Activated CD4-positive, alpha-beta T cell treated with anti-CD3 and anti-CD28 coated beads for 48 hours (primary cell): Measurements from ENCODE around the gene TSPAN3.
A peak's percentile ranks its signal among the peaks of the same experiment; 100 is the strongest.

ENCODE experiments used
- DNase-seq: peaks from one replicate; pipeline ENCODE4 v3.0.0-alpha.2; 2020

The TSPAN3 gene

DNA sequence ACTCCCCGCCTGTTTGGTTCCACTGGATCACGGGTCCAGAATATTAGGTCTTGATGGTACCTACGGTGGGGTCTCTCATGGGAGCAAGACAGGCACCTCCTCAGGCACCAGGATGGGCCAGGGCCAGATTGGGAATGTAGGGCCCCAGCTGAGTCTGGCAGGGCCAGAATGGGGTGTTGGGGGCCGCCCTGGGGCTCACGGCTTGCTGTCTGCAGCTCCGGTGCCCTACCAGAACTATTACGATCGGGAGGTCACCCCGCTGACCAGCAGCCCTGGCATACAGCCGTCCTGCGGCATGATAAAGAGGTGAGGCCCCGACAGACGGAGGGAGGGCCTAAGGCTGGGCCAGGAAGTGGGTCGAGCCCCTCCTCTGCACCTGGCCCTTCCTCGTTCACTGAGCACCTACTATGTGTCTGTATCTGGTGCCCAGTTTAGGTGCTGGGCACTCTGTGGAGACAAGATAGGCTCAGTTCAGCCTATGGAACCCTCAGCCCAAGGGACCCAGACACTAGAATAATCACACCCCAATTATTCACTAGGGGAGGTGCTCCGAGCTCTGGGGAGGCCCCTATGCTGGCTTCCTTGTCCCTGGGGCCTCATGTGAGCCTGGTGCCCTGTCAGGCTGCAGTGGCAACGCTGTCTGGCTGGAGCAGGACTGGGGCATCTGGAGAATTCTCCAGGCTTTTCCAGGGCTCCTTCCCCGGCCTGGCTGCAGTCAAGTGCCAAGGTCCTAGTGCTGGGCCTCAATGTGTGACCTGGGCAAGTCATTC lies 38.1 kb downstream of the TSPAN3 start:
- peak; percentile 3 for DNase-seq

DNA sequence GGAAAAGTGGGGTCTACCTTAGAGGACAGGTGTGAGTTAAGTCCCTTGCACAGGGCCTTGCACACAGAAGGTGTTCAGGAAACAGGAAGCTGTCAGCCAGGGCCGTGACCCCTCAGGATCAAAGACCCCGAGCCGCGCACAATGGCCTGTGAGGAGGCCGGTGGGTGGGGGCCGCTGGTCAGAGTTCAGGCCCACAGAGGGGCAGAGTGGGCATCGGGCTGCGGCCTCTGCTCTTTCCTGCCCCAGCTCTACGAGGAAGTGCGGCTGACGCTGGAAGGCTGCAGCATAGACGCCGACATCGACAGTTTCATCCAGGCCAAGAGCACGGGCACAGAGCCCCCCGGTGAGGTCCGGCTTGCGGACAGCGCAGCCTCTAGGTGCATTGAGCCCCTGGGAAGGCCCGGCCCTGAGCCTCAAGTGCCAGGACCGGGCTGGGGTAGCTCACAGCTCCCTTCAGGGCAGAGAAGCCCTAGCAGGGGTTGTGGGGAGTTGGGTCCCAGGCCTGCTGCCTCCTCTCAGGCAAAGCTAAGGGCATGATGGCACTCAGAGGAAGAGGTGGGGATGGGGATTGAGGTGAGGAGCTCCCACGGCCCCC lies 38.8 kb downstream of the TSPAN3 start:
- peak; percentile 2 for DNase-seq

DNA sequence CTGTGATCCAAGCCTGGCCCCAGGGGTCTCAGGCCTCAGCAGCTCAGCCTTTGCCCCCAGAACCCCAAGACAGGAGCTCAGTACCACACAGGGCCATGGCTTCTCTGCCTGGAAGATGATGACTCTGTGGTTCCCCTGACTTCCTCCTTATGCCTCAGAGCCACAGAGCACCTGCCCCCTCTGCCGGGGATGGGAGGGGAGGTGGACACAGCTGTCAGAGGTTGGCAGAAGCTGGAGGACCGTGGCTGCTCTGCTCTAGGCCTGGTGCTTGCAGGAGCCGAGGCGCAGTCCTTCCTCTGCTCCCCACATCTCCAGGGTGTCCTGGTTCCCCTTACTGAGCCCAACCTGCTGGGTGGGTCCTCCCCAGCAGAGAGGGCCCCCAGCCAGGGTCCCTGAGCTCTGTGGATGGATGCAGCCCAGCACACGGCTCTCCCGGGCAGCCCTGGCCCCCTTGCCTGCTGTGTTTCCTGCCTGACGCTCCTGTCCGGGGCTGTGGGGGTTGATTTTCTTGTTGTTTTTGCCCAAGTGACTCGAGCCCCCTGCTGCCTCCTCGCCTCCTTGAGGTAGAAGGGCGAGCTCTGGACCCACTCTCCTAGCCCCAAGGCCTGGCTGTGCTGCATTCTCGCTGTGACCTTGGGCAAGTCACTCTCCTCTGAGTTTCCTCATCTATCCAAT lies 39.4 kb downstream of the TSPAN3 start:
- peak; percentile 35 for DNase-seq

DNA sequence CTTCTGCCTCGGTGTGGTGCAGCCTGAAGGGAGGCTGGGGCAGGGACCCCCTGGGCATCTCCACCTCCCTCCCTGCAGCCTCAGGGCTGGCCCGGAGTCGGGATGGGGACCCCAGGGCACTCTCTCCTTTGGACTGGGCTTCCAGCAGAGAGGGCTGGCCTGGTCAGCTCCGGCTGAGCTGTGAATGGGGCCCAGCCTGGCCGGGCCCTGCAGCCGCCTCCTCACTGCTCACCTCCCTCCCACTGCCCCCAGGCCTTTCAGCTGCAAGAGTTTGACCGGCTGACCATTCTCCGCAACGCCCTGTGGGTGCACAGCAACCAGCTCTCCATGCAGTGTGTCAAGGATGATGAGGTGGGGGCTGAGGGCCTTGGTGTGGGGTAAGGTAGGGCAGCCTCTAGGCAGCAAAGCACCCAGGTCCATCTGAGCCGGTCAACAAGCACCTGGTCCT lies 40.0 kb downstream of the TSPAN3 start:
- no peak for DNase-seq

DNA sequence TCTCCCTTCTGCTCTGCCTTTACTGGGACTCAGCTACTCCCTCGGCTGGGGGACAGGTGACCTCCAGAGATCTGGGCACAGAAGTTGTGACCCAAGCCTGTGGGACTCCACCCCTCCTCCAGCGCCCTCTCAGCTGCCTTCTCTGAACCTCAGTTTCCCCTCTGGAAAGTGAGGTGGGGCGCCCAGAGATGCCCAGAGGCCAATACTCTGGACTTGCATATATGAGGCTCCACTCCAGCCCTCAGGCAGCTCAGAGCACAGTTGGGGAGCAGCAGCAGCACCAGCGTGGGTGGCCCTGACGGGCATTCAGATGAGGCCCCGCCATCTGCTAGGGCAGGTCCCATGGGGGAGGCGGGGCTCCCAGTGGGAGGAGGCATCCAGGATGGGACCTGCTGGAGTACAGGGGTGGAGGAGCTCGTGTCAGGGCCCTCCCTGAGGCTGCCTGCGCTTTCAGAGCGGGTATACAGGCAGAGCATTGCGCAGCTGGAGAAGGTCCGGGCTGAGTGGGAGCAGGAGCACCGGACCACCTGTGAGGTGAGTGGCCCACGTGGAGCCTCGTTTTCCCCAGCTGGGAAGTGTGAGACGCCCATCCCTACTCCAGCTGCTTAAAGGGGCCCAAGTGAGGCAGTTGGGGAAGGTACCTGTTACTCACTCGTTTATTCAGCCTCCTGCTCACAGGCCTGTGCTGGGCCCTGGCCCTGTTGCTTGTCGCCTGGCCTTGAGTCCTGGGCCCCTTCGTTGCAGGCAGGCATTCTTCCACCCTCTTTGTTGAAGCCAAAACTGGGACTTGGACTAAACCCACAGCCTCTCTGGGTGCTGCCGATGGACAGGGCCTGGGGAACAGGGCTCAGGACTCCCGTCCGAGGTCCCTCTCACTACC lies 40.6 kb downstream of the TSPAN3 start:
- peak; percentile 4 for DNase-seq

DNA sequence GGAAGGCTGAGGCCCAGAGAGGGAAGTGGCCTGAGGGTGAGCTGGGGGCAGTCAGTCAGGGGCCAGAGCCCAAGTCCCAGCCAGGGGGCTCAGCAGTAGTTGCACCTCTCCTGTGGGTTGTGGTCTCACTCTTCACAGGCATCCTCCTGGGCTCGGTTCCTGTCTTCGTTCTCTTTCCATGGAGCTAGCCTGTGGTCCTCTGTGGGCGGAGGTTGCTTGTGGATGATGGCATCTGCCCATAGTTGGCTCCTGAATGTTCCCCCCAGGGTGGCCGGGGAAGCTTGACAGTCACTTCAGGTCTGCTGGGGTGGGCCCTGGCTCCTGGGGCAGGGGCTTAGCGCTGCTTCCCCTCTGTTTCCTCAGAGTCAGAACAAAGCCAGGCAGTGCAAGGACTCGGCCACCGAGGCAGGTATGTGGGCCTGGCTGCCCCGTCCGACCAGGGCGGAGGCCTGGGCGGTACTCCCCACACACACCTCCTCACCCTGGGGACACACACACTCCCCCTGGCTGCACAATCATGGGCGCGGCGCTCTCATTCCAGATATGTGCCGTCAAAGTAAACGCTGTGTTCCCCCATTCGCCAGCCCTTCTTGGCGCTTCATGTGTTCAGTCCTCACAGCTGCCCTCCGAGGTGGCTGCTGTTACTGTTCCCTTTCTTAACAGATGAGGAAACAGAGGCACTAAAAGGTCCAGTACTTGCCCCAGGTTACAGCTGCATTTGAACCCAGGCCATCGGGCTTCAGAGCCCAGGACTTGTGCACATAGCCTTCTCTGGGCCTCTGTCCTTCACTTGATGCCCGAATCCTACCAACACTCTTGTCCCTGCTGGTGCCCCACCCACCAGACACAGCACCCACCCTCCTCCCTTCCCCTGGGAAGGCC lies 41.5 kb downstream of the TSPAN3 start:
- DNase-seq, result peak; percentile 2

DNA sequence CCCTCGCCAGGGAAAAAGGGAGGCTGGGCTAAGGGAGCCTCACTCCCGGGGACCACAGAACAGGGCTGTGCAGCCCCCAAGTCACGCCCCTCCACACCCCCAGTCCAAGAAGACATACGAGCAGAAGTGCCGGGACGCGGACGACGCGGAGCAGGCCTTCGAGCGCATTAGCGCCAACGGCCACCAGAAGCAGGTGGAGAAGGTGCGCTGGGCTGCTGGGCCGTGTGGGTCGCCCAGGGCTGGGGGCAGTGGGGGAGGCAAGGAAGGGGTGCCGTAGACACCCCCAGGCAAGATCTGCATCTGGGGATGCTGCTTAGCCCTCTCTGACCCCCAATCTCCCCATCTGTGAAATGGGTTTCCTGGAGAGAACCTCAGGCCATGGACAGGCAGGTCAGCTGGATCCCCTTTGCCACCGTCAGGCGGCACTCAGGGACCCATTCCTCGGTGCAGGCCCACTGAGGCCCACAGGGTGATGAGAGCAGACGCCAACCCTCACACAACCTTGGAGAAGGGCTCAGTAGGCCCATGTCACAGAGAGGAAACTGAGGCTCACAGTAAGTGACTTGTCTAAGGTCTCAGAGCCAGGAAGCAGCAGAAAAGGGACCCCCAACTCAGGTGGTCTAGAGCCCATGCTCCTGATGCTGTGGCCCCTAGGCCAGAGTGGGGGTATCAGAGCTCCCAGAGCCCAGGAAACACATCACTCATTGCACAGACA lies 42.3 kb downstream of the TSPAN3 start:
- peak; percentile 2 for DNase-seq

DNA sequence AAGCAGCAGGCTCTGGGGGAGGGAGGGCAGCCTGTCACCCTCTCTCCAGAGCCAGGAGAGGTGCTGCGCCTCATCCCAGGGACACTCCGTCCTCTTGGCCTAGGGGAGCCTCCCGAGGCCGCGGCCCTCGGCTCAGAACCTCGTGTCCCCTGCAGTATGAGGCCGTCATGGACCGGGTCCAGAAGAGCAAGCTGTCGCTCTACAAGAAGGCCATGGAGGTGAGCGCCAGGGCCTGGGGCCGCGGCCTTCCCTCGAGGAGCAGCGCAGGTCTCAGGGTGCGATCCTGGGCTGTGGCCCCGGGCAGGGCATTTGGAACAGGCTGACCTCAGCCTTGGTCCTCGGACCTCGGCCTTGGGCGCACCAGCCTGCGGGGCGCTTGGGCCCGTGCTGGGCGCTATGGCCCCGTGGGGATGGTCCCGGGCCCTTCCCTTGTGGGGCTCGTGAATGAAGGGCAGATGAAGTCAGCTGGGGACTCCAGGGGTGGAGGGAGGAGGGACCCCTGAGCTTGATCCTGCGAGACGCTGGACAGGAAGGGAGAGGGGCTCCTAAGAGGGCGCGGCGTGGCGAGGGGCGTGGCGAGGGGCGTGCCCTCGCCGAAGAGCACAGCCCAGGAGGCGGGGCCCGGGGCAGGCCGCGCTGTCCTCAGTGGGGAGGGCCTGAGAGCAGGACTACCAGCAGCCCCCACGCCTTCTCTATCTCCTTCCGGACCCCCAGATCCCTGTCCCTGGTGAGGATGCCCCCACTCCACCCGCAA lies 43.0 kb downstream of the TSPAN3 start:
- DNase-seq, result peak; percentile 1

DNA sequence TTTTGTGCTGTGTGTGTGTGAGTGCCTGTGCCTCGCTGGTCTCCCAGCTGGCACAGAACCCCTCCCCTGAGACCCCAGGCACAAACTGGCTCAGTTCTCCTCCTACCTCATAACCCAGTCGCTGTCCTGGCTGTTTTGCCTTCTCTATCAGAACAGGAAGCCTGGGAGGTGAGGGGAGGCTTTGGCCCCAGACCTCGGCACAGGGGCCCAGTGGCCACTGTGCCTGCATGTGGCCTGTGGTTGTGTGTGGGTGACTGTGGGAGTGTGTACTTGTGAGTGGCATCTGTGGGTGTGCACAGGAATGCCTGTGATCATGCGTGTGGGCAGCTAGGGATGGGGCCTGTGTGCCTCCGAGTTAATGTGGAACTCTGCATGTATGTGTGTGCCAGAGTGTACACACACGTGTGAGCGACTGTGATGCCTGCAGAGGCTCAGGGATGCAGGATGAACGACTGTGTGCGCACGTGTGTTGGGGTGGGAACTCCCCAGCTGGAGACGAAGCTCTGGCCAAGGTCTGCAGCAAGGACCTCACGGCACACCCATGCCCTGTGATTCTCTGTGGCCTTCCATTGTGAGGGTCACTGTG lies 43.7 kb downstream of the TSPAN3 start:
- peak; percentile 1 for DNase-seq

DNA sequence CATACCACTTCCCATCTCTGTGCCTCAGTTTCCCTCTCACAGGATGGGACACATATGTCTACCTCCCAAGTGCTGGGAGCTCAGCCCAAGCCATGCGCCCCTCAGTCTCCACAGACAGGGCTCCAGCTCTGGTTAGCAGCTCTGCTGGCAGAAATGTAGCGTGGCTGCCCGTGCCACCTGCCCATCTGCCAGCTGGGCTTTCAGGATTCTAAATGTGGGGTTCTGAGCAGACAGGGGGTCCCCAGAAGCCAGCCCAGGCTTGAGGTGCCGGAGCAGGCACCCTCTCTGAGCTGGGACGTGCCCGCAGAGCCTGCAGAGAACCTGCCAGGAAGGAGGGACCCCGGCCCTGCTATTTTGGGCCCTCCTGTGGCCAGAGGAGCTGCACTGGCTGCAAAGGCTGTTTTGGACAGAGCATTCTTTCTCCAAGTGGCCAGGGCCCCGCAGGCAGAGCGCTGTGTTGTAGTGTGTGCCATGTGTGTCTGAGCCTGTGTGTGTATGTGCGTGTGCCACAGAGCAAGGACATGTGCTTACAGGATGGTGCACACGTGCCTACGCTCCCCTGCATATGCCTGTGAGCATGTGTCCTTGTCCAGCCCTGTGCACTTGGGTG lies 44.3 kb downstream of the TSPAN3 start:
- DNase-seq, result peak; percentile 2

DNA sequence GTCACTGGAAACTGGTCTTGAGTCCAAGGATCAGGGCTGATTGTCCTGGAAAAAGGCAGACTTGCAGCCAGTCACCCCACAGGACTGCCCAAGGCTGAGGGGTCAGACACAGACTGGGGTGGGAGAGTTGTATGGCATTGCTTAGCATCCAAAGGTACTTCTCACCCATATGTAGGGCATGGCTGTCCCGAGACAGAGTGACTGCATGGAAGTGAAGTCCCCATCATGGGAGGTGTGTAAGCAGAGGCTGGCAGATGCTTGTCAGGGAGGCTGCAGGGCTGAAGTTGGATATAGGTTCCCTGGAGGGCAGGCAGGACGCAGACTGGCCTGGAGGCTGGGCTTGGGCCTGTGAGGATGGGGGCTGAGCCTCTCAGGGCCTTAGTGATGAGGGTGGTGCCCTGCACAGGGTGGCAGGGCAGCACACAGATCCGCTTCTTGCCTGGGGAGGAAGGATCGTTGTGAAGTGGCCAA lies 44.9 kb downstream of the TSPAN3 start:
- DNase-seq, result peak; percentile 1

DNA sequence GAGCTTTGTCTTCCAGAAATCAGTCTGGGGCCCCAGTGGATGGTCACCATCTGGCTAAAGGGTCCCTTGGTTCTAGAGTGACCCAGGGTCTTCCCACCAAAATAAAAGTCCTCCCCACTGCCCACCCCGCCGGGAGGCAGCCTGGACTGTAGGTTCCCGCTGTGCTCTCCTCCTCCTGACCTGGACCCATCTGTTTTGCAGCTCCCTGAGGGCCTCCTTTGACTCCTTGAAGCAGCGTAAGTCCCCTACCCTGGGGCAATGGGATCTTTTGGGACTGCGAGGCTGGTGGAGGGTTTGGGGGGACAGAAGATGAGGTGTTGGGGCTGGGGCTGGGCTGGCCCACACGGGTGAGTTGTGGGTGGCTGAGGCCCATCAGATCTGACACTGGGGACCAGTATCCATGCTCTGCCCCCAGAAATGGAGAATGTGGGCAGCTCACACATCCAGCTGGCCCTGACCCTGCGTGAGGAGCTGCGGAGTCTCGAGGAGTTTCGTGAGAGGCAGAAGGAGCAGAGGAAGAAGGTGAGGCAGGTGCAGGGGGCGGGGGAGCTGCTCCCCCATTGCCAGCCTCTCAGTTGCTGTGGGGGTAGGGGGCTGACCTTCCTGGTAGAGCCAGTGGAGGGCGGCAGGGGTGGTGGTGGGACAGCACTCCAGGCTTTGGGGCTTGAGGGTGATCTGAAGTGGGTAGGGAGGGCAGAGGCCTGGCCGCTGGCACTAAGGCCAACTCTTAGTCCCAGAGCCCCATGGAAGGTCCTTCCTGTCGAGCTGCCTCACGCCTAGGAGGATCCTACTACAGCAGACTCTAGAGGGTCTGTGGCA lies 45.6 kb downstream of the TSPAN3 start:
- peak; percentile 0 for DNase-seq

DNA sequence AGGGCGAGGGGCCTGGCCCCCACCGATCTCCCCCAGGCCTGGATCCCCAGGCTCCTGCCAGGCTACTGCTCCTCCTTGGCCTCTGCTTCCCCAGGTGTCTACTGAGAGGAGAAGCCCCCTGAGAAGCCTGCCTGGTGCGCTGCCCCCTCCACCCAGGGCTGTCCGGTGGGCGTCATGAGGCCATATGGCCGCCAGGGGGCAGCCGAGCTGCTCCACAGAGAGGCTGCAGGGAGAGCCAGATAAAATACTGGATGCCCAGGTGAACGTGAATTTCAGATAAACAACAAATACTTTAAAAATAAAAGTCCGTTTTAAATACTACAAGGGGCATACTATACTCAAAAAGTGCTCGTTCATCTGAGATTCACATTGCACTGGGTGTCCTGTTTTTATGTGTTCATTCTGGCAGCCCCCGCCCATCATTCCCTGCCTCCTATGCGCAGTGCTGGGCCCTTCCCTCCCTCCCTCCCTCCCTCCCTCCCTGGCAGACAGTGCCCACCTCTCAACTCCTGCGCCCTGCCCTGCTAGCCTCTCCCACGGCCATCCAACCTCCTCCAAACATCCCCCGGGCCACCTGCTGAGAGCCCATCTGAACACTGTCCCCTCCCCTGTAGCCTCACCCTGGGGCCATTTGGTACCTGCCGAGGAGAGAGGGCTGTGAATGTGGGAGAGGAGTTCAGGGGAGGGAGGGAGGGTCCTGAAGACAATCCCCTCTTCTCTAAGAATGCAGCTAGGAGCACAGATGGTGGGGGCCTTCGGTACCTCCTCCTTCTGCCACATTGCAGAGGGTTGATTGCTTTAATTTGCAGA lies 46.4 kb downstream of the TSPAN3 start:
- DNase-seq, result peak; percentile 80

DNA sequence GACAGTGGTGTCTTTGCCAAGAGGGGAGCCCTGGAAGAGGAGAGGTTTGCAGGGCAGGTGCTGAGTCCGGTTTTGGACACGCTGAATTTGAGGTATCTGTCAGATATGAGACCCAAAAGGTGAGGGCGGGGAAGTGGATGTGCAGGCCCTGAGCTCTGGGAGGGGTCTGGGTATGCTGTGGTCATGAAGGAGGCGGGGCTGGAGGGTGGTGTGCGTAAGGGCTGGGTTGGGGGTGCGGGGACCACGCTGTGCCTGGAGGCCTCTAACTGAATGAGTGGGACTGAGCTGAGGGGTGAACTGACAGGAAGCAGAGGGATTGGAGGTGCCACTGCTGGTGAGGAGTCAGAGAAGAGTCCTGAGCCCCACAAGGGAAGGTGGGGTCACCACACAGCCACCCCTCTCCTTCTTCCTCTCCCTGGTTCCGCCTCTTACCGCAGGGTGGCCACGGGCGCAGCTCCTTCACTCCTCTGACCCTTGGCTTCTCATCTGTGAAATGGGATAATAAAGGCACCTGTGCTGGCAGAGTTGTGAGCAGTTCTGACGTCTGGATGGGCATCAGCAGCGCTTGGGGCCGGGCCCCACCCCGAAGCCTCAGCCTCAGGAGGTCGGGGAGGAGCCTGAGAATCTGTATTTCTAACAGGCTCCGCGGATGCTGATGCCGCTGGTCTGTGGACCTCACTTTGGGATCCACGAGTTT lies 47.2 kb downstream of the TSPAN3 start:
- DNase-seq, result peak; percentile 5

DNA sequence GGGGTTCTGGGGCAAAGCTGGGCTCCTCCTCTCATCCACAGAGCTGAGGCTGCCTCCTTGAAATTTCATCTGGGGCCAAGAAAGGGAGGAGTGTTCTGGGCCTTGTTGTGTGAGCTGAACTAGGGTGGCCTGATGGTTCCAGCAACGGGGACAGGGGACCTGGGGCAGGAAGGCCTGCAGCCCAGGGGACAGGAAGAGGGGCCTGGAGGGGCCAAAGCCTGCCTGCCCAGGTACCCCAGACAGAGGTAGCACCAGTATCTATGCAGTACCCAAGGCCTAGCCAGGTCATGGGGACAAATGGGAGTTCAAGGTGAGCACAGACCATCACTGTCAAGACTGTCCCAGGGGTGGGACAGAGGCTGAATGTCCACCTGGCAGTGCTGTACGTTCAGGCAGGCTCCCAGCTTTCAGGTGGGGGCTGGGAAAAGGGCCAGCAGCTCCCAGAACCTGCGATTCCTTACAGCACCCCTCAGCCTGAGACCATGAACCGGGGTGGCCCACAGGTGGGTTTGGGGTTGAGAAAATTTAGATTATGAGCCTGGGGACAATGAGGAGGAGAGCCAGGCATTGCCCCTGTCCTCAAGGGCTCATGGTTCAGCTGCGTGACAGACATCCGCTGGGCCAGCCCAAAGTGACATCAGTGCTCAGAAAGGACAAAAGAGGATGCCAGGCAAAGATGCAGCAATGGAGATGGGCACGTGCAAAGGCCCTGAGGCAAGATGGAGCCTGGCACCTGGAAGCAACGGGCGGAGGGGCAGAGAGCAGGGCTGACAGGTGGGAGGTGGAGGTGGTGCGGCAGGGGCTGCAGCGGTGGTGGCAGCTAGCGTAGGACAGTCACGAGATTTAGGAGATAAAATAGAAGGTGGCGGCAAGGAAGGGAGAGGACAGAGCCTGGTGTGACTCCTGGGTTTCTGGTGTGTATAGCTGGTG lies 48.0 kb downstream of the TSPAN3 start:
- no peak for DNase-seq
